ENCODE data around the gene SSC5D. TPM values are rescaled to one million over a fixed set of nuclear protein-coding genes. Genes with fewer than 3 reads are reported as not detected.

SSC5D gene
- total and polyA plus RNA-seq, 4 donors: 0.08 to 1.0 (median 0.51) TPM

GRCh38 chr19:55566823-55567222 lies 78.6 kb downstream of the SSC5D start:
- no peak overlapping the region for H3K9ac ChIP-seq (ENCODE audit: low read depth in 1 of 2, low read length in 2 of 2)
- H3K4me1 ChIP-seq (ENCODE audit: control insufficient read depth in 4 of 4, insufficient read depth in 4 of 4, low read length in 3 of 4): no peaks in the 10 kb centered on the region
- peaks cover 0 to 3% (median 1%) of the 10 kb centered on the region in 4 donors for H3K27me3 ChIP-seq (ENCODE audit: control insufficient read depth in 4 of 4, insufficient read depth in 4 of 4, low read length in 3 of 4)
- H3K36me3 ChIP-seq (ENCODE audit: control insufficient read depth in 4 of 4, insufficient read depth in 3 of 4, low read depth in 1 of 4, low read length in 3 of 4): no peaks in the 10 kb centered on the region
- TF ChIP-seq FOXA2 (IDR thresholded peaks at IDR 0.05) (no peak), GABPA (IDR thresholded peaks at IDR 0.05 in 1 of 2, conservative IDR thresholded peaks at IDR 0.05 in 1 of 2) (no peak), YY1 (IDR thresholded peaks at IDR 0.05) (no peak), NR2F2 (IDR thresholded peaks at IDR 0.05) (no peak)
- TF ChIP-seq, protein P1, sequence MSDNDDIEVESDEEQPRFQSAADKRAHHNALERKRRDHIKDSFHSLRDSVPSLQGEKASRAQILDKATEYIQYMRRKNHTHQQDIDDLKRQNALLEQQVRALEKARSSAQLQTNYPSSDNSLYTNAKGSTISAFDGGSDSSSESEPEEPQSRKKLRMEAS (IDR thresholded peaks at IDR 0.05): no peak
- TF ChIP-seq, protein P2, sequence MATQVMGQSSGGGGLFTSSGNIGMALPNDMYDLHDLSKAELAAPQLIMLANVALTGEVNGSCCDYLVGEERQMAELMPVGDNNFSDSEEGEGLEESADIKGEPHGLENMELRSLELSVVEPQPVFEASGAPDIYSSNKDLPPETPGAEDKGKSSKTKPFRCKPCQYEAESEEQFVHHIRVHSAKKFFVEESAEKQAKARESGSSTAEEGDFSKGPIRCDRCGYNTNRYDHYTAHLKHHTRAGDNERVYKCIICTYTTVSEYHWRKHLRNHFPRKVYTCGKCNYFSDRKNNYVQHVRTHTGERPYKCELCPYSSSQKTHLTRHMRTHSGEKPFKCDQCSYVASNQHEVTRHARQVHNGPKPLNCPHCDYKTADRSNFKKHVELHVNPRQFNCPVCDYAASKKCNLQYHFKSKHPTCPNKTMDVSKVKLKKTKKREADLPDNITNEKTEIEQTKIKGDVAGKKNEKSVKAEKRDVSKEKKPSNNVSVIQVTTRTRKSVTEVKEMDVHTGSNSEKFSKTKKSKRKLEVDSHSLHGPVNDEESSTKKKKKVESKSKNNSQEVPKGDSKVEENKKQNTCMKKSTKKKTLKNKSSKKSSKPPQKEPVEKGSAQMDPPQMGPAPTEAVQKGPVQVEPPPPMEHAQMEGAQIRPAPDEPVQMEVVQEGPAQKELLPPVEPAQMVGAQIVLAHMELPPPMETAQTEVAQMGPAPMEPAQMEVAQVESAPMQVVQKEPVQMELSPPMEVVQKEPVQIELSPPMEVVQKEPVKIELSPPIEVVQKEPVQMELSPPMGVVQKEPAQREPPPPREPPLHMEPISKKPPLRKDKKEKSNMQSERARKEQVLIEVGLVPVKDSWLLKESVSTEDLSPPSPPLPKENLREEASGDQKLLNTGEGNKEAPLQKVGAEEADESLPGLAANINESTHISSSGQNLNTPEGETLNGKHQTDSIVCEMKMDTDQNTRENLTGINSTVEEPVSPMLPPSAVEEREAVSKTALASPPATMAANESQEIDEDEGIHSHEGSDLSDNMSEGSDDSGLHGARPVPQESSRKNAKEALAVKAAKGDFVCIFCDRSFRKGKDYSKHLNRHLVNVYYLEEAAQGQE (IDR thresholded peaks at IDR 0.05): no peak
- DNase-seq (ENCODE audit: low spot score): no peak
- no peaks in the 10 kb centered on the region for H3K9me3 ChIP-seq (ENCODE audit: control insufficient read depth in 4 of 4, low read length in 3 of 4)
- H3K27ac ChIP-seq (ENCODE audit: low read depth in 1 of 2, low read length in 2 of 2): no peak overlapping the region
- WGBS: 44% methylated on average over 9 of the region's 9 CpGs
- no peak overlapping the region for H3K4me3 ChIP-seq (ENCODE audit: low read depth in 1 of 3, low read length in 3 of 3)

GRCh38 chr19:55567708-55568328 lies 79.6 kb downstream of the SSC5D start:
- H3K4me1 ChIP-seq (ENCODE audit: control insufficient read depth in 4 of 4, insufficient read depth in 4 of 4, low read length in 3 of 4): no peaks in the 10 kb centered on the region
- H3K36me3 ChIP-seq (ENCODE audit: control insufficient read depth in 4 of 4, insufficient read depth in 3 of 4, low read depth in 1 of 4, low read length in 3 of 4): no peaks in the 10 kb centered on the region

More at GRCh38 chr19:55567708-55568328, 79.6 kb downstream of the SSC5D start:
- TF ChIP-seq YY1 (IDR thresholded peaks at IDR 0.05): no peak
- no peak for DNase-seq (ENCODE audit: low spot score)
- no peak overlapping the region for H3K9ac ChIP-seq (ENCODE audit: low read depth in 1 of 2, low read length in 2 of 2)
- H3K9me3 ChIP-seq (ENCODE audit: control insufficient read depth in 4 of 4, low read length in 3 of 4): no peaks in the 10 kb centered on the region
- H3K27ac ChIP-seq (ENCODE audit: low read depth in 1 of 2, low read length in 2 of 2): no peak overlapping the region
- H3K4me3 ChIP-seq (ENCODE audit: low read depth in 1 of 3, low read length in 3 of 3): no peak overlapping the region
- H3K27me3 ChIP-seq (ENCODE audit: control insufficient read depth in 4 of 4, insufficient read depth in 4 of 4, low read length in 3 of 4): peaks cover 0 to 3% (median 1%) of the 10 kb centered on the region in 4 donors

Other genes with a start within 250 kb of the SSC5D start
- gene PPP6R1, start 229.4 kb upstream of the SSC5D start, total RNA-seq: 10 to 100 TPM; 24.6 to 40.1 TPM
- 10 to 100 TPM in 1 of 2 donors, 1 to 10 TPM in 1; 5.5 to 20.4 TPM for gene PPP6R1, start 229.4 kb upstream of the SSC5D start, polyA plus RNA-seq
- gene HSPBP1, start 208.3 kb upstream of the SSC5D start, total RNA-seq: 10 to 100 TPM in 1 of 2 donors, 1 to 10 TPM in 1; 9.4 to 11.6 TPM
- gene HSPBP1, start 208.3 kb upstream of the SSC5D start, polyA plus RNA-seq: 10 to 100 TPM; 15.3 to 31.6 TPM
- under 1 TPM; 0.42 to 0.65 TPM for gene BRSK1, start 204.4 kb upstream of the SSC5D start, total RNA-seq
- gene BRSK1, start 204.4 kb upstream of the SSC5D start, polyA plus RNA-seq: under 1 TPM in 1 of 2 donors, not detected in 1; 0.10 TPM
- gene TMEM150B, start 163.1 kb upstream of the SSC5D start, total RNA-seq: 1 to 10 TPM; 2.1 to 3.3 TPM
- gene TMEM150B, start 163.1 kb upstream of the SSC5D start, polyA plus RNA-seq: 1 to 10 TPM in 1 of 2 donors, under 1 TPM in 1; 0.81 to 1.8 TPM
- 10 to 100 TPM in 1 of 2 donors, 1 to 10 TPM in 1; 3.9 to 11.6 TPM for gene KMT5C, start 148.6 kb upstream of the SSC5D start, total RNA-seq
- gene KMT5C, start 148.6 kb upstream of the SSC5D start, polyA plus RNA-seq: 1 to 10 TPM; 1.1 to 2.1 TPM
- not detected for gene COX6B2, start 133.7 kb upstream of the SSC5D start, total RNA-seq
- not detected for gene COX6B2, start 133.7 kb upstream of the SSC5D start, polyA plus RNA-seq
- not detected for gene GARIN5B, start 125.2 kb upstream of the SSC5D start, total RNA-seq
- gene GARIN5B, start 125.2 kb upstream of the SSC5D start, polyA plus RNA-seq: not detected
- gene IL11, start 118.0 kb upstream of the SSC5D start, total RNA-seq: not detected
- not detected for gene IL11, start 118.0 kb upstream of the SSC5D start, polyA plus RNA-seq
- not detected for gene TMEM190, start 111.6 kb upstream of the SSC5D start, total RNA-seq
- not detected for gene TMEM190, start 111.6 kb upstream of the SSC5D start, polyA plus RNA-seq
- under 1 TPM; 0.08 to 0.47 TPM for gene TMEM238, start 104.1 kb upstream of the SSC5D start, total RNA-seq
- under 1 TPM; 0.47 to 0.54 TPM for gene TMEM238, start 104.1 kb upstream of the SSC5D start, polyA plus RNA-seq
- 100 to 1,000 TPM; 116 to 150 TPM for gene RPL28, start 102.5 kb upstream of the SSC5D start, total RNA-seq
- gene RPL28, start 102.5 kb upstream of the SSC5D start, polyA plus RNA-seq: 100 to 1,000 TPM; 177 to 535 TPM
- 10 to 100 TPM in 1 of 2 donors, 1 to 10 TPM in 1; 5.2 to 95.2 TPM for gene UBE2S, start 80.6 kb upstream of the SSC5D start, total RNA-seq
- 1 to 10 TPM; 6.7 to 6.9 TPM for gene UBE2S, start 80.6 kb upstream of the SSC5D start, polyA plus RNA-seq
- 1 to 10 TPM in 1 of 2 donors, not detected in 1; 1.6 TPM for gene SHISA7, start 45.1 kb upstream of the SSC5D start, total RNA-seq
- gene SHISA7, start 45.1 kb upstream of the SSC5D start, polyA plus RNA-seq: not detected
- 100 to 1,000 TPM in 1 of 2 donors, 10 to 100 TPM in 1; 49.1 to 101 TPM for gene ISOC2, start 26.8 kb upstream of the SSC5D start, total RNA-seq
- gene ISOC2, start 26.8 kb upstream of the SSC5D start, polyA plus RNA-seq: 100 to 1,000 TPM; 136 to 181 TPM
- not detected for gene C19orf85, start 23.7 kb upstream of the SSC5D start, total RNA-seq
- not detected for gene C19orf85, start 23.7 kb upstream of the SSC5D start, polyA plus RNA-seq
- gene ZNF628, start 11.8 kb upstream of the SSC5D start, total RNA-seq: 1 to 10 TPM; 1.1 to 1.9 TPM
- gene ZNF628, start 11.8 kb upstream of the SSC5D start, polyA plus RNA-seq: 1 to 10 TPM in 1 of 2 donors, under 1 TPM in 1; 0.99 to 4.4 TPM
- 1 to 10 TPM; 1.4 to 3.7 TPM for gene NAT14, start 3.2 kb upstream of the SSC5D start, total RNA-seq
- 1 to 10 TPM; 2.6 to 3.5 TPM for gene NAT14, start 3.2 kb upstream of the SSC5D start, polyA plus RNA-seq
- gene SBK2, start 48.7 kb downstream of the SSC5D start, total RNA-seq: not detected
- gene SBK2, start 48.7 kb downstream of the SSC5D start, polyA plus RNA-seq: not detected
- gene SBK3, start 57.1 kb downstream of the SSC5D start, total RNA-seq: not detected
- gene SBK3, start 57.1 kb downstream of the SSC5D start, polyA plus RNA-seq: under 1 TPM in 1 of 2 donors, not detected in 1; 0.03 TPM
- under 1 TPM; 0.92 to 0.93 TPM for gene ZNF579, start 92.4 kb downstream of the SSC5D start, total RNA-seq
- gene ZNF579, start 92.4 kb downstream of the SSC5D start, polyA plus RNA-seq: 1 to 10 TPM; 1.4 to 3.3 TPM
- 1 to 10 TPM; 2.2 to 2.3 TPM for gene FIZ1, start 111.1 kb downstream of the SSC5D start, total RNA-seq
- gene FIZ1, start 111.1 kb downstream of the SSC5D start, polyA plus RNA-seq: 1 to 10 TPM; 1.1 to 4.3 TPM
- 1 to 10 TPM; 6.7 to 8.8 TPM for gene ZNF524, start 111.9 kb downstream of the SSC5D start, total RNA-seq
- gene ZNF524, start 111.9 kb downstream of the SSC5D start, polyA plus RNA-seq: 10 to 100 TPM; 11.5 to 12.3 TPM
- 1 to 10 TPM; 1.4 to 1.8 TPM for gene ZNF865, start 117.2 kb downstream of the SSC5D start, total RNA-seq
- gene ZNF865, start 117.2 kb downstream of the SSC5D start, polyA plus RNA-seq: 1 to 10 TPM in 1 of 2 donors, under 1 TPM in 1; 0.38 to 3.1 TPM
- gene ZNF784, start 136.1 kb downstream of the SSC5D start, total RNA-seq: 1 to 10 TPM; 3.9 to 6.0 TPM
- gene ZNF784, start 136.1 kb downstream of the SSC5D start, polyA plus RNA-seq: 1 to 10 TPM in 1 of 2 donors, under 1 TPM in 1; 0.79 to 3.6 TPM
- 1 to 10 TPM; 2.6 to 5.0 TPM for gene ZNF580, start 152.6 kb downstream of the SSC5D start, total RNA-seq
- 1 to 10 TPM; 5.1 to 5.2 TPM for gene ZNF580, start 152.6 kb downstream of the SSC5D start, polyA plus RNA-seq
- 1 to 10 TPM; 2.1 to 7.3 TPM for gene ZNF581, start 155.2 kb downstream of the SSC5D start, total RNA-seq
- gene ZNF581, start 155.2 kb downstream of the SSC5D start, polyA plus RNA-seq: 1 to 10 TPM; 4.8 to 5.6 TPM
- gene CCDC106, start 159.8 kb downstream of the SSC5D start, total RNA-seq: 1 to 10 TPM; 3.6 to 5.6 TPM
- 10 to 100 TPM in 1 of 2 donors, 1 to 10 TPM in 1; 6.1 to 13.5 TPM for gene CCDC106, start 159.8 kb downstream of the SSC5D start, polyA plus RNA-seq
- gene U2AF2, start 166.6 kb downstream of the SSC5D start, total RNA-seq: 10 to 100 TPM; 49.4 to 66.6 TPM
- gene U2AF2, start 166.6 kb downstream of the SSC5D start, polyA plus RNA-seq: 10 to 100 TPM in 1 of 2 donors, 1 to 10 TPM in 1; 8.6 to 53.1 TPM
- gene EPN1, start 186.8 kb downstream of the SSC5D start, total RNA-seq: 100 to 1,000 TPM in 1 of 2 donors, 10 to 100 TPM in 1; 49.0 to 107 TPM
- 100 to 1,000 TPM in 1 of 2 donors, 10 to 100 TPM in 1; 18.6 to 117 TPM for gene EPN1, start 186.8 kb downstream of the SSC5D start, polyA plus RNA-seq
- not detected for gene NLRP9, start 250.0 kb downstream of the SSC5D start, total RNA-seq
- gene NLRP9, start 250.0 kb downstream of the SSC5D start, polyA plus RNA-seq: not detected

Measured in liver (tissue), 9 donors.